ENCODE measurements around the gene ZSCAN22.

Gene ZSCAN22

DNA sequence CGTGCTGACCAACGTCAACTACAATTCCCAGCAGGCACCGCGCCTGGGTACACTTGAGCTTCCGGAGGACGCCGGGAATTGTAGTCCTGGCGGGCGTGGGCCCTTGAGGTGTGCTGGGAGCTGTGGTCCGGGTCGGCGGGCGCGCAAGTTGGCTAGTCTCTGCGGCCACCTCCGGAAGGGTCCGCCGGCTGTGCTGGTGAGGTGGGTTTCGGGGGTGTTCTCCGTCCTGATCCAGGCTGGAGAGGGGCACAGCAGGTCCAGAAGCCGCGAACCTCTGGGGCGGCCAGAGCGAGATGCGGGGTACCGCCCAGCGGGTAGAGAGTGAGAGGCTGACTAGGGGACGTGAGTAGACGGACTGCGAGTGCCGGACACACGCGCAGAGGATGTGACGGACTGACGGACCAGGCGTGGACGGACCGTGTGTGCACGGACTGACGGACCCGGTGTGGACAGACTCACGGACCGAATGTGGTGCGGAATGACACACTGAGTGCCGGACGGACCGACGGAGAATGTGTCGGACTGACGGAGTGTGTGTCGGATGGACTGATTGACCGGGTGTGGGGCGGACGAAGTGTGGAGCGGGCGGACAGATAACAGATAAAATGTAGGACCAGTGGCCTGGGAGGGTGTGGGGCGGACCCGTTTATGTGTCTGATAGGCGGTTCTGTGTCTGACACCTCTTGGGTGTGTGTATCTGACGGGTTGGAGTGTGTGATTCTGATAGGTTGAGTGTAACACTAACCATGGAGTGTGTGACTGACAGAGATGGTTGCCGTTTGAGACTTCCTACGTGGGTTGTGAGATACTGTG lies at the start of gene ZSCAN22:
TSS of gene ZSCAN22 (plus strand) at position 81 of the 813 bp plus-strand sequence. CDS start 7,809 bp downstream, outside the sequence.
- peak; percentile 94 for DNase-seq

DNA sequence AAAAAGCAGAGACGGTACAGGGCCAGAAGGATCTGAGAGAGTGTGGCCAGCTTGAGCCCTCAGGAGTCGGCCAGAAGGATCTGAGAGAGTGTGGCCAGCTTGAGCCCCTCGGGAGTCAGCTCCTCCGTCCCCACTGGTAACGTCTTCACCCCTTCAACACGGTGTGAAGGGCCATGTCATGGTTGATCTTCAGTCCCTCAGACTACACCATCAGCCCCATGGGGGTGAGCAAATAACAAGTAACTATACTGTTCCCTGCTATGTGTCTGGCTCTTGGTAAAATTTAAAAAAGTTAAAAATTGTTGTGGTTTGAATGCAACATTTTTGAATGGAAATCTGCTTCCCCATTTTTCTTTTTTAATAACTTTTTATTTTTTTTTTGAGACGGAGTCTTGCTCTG lies 49.6 kb upstream of the ZSCAN22 start:
- no peak for DNase-seq

DNA sequence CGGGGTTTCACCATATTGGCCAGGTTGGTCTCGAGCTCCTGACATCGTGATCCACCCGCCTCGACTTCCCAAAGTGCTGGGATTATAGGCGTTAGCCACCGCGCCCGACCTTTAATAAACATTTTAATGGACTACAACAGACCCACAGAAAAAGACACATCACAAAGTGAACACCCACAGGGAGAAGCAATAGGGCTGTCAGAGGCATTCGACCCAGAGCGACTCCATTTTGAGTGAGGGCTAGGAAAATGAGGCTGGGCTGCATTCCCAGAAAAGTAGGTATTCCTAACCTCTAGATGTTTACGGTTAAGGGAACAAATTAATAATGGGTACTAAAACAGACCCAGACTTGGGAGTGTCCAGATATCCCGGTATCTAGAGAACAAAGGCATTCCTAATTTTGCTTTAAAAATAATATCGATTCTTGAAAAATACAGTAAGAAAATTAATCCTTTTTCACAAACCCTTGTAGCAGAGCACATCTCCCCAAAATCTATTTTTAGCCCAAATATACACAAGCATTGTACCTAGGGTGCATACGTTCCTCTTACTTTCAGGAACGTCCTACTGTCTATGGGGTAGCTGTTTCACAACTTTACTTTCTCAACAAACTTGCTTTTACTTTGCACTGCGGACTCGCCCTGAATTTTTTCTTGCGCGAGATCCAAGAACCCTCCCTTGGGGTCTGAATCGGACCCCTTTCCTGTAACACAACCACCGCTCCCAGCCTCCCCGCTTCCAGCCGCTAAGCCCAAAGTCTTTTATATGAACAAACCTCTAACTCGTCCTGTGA lies 48.9 kb upstream of the ZSCAN22 start:
- DNase-seq, result no peak

DNA sequence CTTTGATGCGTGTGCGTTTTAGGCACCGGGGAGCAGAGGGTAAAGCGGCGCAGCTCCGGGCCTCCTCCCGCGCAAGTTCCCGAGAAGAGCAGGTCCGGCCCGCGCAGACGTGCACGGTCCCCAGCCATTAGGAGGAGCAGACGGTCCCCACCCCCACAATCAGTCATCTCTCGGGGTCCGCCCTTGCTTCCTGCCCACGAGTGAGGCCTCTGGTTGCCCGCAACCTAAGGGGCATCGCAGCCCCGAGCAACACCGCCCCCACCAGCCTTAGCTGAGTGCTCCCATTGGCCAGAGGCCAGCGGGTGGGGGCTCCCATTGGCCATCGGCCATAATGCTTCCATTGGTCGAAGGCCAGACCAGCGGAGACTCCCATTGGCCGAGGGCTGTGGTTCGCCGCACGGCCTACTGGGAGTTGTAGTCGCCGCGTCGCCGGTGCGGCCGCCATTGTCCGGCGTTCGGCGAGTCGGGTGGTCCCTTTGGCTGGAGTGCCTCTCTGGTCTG lies 48.2 kb upstream of the ZSCAN22 start, which contains the start of gene ZNF8:
TSS of gene ZNF8 (plus strand) at position 415 of the 501 bp plus-strand sequence. CDS start 127 bp downstream, outside the sequence.
- DNase-seq, result peak; percentile 98

DNA sequence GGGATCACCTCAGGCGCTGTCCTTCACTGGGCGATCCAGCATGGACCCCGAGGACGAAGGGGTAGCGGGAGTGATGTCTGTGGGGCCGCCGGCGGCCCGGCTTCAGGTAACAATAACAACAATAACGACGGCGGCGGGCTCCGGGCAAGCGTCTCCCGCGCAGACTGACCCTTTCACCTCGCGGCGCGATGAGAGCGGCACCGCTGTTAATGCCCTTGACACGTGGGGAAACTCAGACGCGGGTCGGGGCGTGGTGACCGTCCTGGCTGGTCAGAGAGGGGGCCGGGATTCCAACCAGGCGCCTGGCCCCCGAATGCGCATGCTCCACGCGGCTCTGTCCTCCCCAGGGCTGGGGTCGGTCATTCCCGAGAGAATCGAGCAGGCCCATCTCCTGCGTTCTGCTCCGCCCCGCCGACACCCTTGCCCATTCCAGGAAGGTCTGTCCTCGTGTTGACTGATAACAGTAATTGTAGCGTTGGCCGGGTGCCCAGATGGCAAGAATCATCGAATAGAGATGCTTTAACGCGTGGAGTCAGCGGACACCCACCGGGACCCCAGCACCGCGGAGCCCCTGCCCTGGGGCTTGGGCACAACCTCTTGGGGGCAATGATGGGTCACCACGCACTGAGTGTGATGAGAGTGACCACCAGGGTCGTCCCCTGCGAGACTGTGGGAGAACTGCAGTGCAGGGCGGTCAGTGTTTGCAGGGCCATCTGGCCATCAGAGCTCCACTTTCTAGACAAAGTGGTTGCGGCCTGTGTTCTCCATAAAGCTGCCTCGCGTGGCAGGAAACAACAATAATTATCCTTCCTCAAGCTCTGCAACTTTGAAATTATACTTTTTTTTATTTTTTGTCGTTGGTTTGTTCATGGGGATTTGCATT lies 47.5 kb upstream of the ZSCAN22 start:
- peak; percentile 68 for DNase-seq

DNA sequence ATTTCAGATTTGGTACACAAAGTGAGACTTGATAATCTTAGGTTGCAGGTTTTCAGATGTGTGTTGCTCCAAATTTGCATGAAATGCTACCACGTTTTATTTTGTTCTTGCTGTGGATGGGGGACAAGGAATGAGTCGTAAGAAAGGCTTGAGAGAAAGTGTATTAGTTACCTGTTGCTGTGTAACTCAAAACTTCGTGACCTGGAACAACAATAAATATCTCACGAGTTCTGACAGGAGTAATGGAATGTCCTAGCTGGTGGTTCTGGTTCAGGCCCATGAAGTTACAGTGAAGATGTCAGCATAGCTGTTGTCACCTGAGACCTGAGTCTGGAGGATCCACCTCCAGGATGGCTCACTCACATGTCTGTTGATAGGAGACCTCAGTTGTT lies 46.9 kb upstream of the ZSCAN22 start:
- DNase-seq, result no peak

DNA sequence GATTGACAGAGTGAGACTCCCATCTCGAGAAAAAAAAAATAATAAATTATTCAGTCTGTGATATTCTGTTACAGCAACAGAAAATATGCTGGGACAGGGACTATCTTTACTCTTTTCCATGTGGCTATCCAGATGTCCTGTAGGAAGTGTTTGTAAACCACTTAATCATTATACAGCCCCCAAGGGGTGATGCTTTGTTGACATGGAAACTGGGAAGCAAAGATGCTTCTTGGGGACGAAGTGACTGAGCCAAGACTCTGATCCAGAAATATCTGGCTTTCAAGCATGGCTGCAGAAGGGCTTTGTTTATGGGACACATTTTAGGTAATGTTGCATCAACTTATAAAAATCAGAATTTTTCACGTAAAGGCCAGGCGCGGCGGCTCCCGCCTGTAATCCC lies 42.6 kb upstream of the ZSCAN22 start:
- no peak for DNase-seq

DNA sequence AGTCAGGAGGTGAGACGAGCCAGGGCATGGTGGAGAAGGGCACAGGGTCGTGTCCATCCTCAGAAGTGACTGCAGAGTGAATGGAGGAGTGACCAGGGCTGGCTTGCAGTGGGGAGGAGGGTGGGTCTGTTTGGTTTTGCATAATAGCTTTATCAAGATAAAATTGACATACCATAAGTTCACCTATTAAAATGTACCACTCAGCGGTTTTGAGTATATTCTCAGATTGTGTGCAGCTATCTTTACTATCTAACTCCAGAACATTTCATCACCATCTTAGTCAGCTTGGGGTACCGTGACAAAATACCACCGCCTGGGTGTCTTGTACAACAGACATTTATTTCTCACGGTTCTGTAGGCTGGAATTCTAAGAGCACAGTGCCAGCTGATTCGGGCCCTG lies 34.9 kb upstream of the ZSCAN22 start:
- no peak for DNase-seq

DNA sequence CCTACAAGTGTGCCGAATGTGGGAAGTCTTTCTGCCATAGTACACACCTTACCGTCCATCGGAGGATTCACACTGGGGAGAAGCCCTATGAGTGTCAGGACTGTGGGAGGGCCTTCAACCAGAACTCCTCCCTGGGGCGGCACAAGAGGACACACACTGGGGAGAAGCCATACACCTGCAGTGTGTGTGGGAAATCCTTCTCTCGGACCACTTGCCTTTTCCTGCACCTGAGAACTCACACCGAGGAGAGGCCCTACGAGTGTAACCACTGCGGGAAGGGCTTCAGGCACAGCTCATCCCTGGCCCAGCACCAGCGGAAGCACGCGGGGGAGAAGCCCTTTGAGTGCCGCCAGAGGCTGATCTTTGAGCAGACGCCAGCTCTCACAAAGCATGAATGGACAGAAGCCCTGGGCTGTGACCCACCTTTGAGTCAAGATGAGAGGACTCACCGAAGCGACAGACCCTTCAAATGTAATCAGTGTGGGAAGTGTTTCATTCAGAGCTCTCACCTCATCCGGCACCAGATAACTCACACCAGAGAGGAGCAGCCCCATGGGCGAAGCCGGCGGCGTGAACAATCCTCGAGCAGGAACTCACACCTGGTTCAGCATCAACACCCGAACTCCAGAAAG lies 31.9 kb upstream of the ZSCAN22 start:
- DNase-seq, result no peak

DNA sequence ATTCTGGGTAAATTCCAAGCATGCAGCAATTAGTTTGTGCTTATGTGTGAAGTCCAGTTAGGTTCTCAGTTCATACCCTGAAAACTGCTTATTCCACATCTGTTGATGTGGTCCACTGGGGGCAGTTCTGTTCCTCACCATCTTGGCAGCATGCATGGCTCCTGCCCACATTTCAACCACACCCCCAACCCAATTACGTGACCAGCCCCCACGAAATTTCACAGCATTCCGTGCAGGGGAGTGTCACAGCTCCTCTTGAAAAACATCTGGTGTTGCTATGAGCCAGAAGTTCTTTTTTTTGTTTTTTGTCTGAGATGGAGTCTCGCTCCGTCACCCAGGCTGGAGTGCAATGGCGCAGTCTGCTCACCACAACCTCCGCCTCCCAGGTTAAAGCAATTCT lies 30.7 kb upstream of the ZSCAN22 start:
- DNase-seq, result no peak

DNA sequence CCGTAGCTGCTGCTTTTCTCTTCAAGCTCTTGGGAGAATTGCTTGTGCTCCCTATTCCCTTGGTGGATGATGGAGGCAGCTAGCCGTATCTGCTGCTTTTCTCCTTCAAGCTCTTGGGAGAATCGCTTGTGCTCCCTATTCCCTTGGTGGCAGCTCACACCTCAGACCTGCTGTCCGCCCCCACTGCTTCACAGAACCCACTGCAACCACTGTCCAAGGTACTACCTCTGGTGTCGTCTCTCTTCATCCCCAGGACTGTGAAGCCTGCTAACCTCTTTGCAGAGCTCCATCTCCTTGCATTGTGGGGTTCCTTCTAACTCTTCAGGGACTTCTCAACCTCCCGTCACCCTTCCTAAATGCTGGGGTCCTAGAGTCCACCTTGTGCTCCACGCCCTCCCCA lies 26.2 kb upstream of the ZSCAN22 start:
- DNase-seq, result no peak

DNA sequence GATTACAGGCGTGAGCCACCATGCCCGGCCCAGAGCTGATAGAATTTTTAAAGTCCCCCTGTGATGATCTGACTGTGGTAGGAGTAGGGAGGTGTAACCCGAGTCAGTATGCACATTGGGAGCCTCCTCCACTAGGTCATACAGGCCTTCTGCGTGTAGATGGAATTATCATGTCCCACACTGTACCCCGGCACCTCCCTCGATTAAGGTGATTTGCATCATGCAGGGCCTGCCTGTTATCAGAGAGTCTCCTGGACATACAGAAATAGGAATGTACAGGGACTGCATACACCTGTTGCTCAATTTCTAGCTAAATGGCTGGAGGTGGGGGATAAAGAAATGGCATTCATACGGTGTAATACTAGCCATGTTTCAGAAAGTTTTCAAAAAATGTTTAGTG lies 22.5 kb upstream of the ZSCAN22 start:
- DNase-seq, result no peak

DNA sequence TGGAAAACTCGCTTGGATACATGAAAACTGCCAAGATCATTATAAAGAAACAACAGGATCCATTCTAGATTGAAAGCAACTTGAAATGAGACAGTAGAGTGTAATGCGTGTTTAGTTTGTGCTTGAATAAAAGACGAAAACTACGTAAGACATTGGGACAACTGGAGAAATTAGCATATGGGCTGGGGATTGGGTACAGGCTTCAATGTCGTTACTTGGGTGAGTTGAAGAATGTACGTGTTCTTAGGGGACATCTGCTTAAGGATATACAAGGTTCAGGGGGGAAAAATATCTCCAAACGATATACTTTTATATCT lies 22.1 kb upstream of the ZSCAN22 start:
- no peak for DNase-seq

DNA sequence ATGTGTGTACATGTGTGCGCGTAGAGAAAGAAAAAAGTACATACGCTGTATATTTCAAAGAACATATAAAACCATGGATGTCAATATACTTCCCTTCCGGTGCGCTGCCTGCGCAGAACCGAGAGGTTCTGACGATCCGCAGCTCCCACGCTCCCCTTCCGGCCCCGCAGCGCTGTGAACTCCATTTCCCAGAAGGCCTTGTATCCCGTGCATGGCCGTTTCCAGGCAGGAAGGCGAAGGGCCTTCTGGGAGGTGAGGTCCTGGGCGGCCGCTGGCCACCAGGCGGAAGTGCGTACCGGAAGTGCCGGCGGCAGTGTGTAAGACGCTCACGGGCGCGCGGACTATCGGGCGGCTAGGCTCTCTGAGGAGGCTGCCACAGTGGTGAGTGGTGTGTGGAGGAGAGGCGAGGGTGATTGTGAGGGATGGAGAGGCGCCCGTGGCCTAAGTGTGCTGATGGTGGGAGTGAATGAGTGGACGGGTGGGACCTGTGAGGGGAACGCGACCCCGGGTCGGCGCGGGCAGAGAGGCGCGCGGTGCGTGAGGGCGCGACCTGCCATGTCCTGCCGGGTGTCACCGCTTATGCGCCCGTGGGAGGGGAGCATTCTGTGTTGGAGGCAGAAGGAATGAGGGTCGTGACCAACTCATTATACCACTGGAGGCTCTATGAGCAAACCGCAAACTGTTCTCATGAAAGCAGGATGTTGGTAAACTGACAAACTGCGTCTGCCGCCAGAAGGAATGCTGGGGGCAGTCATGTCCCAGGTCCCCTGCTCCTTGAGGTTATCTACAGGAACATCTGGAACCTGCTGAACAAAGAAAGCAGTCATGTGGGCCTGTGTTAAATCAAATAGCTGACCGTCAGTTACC lies 21.5 kb upstream of the ZSCAN22 start, which contains the start of gene ERVK3-1:
TSS of gene ERVK3-1 (plus strand) at position 313 of the 867 bp plus-strand sequence. CDS start 6,792 bp downstream, outside the sequence.
- peak; percentile 93 for DNase-seq

DNA sequence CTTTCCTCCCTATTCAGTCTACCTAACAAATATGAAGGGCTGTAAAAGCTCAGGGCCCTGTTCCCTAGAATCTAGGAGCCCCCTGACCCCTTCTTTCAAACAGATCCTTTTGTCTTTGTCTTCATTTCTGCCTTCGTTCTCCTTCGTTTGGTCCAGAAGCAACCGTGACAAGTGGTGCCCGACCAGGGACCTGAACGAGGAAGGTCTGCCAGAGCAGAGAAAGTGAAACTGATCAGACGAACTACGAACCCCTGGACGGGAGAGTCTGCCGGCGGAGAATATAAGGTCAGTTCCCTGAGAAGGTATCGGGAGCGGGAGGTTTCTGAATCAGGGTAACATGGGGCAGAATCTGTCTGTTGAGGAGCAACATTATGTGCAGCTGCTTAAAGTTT lies 20.9 kb upstream of the ZSCAN22 start:
- peak; percentile 29 for DNase-seq

DNA sequence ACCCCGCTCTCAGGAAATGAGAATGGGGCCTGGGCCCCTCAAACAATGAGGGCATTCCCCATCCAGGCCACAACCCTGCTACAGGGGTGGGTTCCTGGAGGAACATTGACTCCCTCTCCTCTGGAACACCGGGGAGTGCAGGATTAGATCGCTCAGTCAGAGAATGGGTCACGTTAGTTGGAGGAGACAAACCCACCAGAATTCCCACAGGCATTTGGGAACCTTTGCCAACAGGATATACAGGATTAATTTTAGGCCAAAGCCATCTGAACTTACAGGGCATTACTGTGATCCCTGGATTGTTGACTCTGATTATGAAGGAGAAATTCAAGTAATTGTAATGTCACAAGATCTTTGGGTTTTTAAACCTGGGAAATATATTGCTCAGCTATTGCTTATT lies 19.1 kb upstream of the ZSCAN22 start:
- no peak for DNase-seq

DNA sequence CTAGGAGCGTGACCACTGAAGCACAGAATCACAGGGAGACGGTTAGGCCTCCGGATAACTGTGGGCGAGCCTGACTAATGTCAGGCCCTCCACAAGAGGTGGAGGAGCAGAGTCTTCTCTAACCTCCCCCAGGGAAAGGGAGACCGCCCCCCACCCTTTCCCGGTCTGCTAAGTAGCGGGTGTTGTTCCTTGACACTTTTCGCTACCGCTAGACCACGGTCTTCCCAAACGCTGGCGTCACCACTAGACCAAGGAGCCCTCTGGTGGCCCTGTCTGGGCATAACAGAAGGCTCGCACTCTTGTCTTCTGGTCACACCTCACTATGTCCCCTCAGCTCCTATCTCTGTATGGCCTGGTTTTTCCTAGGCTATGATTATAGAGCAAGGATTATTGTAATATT lies 16.1 kb upstream of the ZSCAN22 start:
- DNase-seq, result peak; percentile 42

DNA sequence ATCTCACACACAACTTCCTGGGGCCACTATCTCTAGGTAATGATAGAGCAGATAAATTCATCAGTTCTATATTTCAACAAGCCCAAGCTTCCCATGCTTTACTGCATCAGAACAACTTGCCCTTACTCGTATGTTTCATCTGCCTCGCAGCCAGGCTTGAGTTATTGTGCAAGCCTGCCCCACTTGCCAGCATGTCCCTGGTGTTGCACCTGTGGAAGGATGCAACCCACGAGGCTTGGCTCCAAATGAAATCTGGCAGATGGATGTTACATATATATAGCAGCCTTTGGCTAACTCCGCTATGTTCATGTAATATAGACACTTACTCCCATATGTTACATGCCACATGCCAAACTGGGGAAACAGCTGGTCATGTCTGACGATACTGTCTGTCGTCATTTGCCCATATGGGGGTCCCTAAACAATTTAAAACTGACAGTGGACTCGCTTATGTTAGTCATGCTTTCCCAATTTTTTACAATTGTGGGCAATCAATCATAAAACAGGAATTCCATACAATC lies 15.4 kb upstream of the ZSCAN22 start:
- DNase-seq, result no peak

DNA sequence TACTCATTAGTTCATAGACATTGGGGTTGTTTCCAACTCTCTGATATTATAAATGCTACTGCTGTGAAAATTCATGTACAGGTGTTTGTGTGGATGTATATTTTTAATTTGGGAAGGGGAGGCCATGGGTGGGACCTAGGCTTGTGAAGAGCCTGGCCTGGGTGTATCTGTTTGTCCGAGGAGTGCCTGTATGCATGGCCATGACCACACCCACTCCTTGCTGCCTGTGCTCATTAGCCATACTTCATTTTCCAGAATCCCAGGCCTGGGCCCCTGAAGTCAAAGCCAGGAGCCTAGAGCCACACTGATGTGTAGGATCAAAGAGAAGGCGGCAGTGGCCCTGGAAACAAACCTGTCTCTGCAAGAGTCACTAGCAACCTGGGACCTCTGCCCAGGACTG lies 11.2 kb upstream of the ZSCAN22 start:
- DNase-seq, result no peak

DNA sequence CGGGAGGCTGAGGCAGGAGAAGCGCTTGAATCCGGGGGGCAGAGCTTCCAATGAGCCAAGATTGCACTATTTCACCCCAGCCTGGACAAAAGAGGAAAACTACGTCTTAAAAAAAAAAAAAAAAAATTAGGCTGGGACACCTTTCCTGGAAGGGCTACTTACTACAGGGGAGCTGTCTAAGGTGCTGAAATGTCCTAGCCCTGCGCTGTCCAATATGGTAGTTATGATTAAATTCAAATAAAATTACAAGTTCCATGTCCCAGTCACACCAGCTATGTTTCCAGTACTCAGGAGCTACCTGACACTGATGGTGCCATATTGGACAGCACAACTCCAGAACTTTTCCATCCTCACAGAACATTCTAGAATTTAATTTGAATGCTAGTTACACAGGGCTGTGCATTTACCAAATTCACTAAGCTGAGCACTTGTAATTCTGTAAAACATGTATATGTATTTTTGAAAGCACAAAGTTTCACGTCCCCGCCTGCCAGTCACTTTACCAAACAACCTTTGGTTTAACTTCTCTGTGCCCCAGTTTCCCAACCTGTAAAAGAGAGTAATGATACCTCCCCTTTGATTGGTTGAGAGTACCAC lies 9.2 kb upstream of the ZSCAN22 start:
- no peak for DNase-seq

DNA sequence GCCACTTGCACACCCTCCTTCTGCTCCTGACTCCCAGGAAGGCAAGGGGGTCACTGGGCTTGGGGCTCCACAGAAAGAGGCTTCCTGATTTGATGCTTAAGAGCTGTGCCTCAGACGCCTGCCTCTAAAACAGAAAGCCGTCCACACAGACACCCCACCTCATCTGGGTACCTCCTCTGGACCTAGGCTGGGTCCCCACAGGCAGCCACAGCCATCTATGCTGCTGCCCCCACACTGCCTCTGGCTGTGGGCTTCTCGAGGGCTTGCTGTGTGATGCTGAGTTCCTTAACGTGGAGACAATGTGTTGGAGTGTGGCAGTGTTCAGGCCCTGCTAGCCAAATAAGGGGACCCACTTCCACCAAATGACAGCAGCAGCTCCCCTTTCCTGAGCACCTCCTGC lies 8.5 kb upstream of the ZSCAN22 start:
- DNase-seq, result no peak
